Measurements from ENCODE around the gene DNAJA1. TPM values are rescaled to one million over a fixed set of nuclear protein-coding genes. Genes with fewer than 3 reads are reported as not detected.
"Not testable (repeated sequence)": the region's sequence is repeated elsewhere in the genome, so short reads cannot be mapped to it uniquely, and the experiment has no call there.

The DNAJA1 gene
- 10 to 100 TPM; 34.5 to 50.0 (median 44.0) TPM for total RNA-seq

DNA sequence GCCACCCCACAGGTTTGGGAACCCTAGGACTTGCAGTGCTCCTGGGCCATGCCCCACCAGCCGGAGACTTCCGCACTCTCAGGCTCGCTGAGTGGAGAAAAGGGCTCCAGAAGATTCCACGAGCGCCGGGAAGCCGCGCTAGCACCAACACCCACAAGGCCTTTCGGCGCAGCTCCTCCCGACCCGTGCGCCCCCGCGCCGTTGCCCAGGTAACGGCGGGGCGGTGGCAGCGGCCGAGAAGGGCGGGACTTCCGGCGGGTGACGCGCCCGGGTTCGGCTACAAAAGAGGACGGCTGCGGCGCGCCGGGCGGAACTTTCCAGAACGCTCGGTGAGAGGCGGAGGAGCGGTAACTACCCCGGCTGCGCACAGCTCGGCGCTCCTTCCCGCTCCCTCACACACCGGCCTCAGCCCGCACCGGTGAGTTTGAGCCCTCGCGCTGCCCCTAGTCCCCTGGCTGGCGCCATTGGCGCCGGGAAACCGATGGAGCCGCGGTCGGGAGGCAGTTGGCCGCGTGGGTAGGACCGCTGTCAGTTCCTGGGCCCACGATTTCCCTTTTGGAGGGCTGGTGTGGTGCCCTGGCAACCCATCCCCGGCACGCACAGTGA is at the start of gene DNAJA1:
Gene DNAJA1 (plus strand): TSS at position 308 of the 606 bp plus-strand sequence. CDS start 1,212 bp downstream, outside the sequence.
- peak in 1 of 2 donors; percentile 90 for TF ChIP-seq POLR2A (IDR thresholded peaks at IDR 0.05)
- TF ChIP-seq, protein P1, sequence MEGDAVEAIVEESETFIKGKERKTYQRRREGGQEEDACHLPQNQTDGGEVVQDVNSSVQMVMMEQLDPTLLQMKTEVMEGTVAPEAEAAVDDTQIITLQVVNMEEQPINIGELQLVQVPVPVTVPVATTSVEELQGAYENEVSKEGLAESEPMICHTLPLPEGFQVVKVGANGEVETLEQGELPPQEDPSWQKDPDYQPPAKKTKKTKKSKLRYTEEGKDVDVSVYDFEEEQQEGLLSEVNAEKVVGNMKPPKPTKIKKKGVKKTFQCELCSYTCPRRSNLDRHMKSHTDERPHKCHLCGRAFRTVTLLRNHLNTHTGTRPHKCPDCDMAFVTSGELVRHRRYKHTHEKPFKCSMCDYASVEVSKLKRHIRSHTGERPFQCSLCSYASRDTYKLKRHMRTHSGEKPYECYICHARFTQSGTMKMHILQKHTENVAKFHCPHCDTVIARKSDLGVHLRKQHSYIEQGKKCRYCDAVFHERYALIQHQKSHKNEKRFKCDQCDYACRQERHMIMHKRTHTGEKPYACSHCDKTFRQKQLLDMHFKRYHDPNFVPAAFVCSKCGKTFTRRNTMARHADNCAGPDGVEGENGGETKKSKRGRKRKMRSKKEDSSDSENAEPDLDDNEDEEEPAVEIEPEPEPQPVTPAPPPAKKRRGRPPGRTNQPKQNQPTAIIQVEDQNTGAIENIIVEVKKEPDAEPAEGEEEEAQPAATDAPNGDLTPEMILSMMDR (IDR thresholded peaks at IDR 0.05): no peak
- WGBS, 2 donors: 0 to 1% methylated on average over 19 to 33 of the region's 61 CpGs

DNA sequence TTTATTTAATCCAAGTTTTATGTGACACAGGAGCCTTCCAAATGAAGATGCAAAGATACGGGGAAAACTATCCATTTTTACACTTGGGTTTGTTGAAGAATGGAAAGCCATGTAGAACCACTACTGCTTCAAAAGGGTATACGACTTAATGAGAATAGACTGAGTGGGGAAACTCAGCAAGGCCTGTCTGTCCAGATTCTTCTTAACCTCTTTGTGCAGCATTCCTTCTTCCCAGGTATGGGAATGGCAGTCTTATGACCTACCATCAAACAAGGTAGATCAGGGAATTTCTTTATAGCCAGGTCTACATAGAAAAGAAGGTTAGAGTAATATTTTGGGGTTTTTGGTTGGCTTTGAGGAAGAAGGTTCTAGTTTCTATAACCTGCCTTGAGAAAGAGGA is 47.0 kb upstream of the DNAJA1 start:
- no peak for DNase-seq (ENCODE audit: low spot score in 2 of 2)
- no peak for TF ChIP-seq POLR2A (IDR thresholded peaks at IDR 0.05)
- TF ChIP-seq, protein P1 (IDR thresholded peaks at IDR 0.05): no peak
- H3K4me3 ChIP-seq (ENCODE audit: low read depth, poor library complexity, severe bottlenecking): no peak overlapping the region
- WGBS, 2 donors: 88 to 91% methylated on average over 2 of the region's 2 CpGs
- intact Hi-C loops (cut with DNase I; ENCODE audit: low total_unique reads): no loop called here

More for the DNA sequence above, at the start of gene DNAJA1:
- intact Hi-C loops (cut with DNase I; ENCODE audit: low total_unique reads): no loop called here
- peak; percentile 92 to 99 for DNase-seq (ENCODE audit: low spot score in 2 of 2)
- peak within 1 kb of the TSS; percentile 96 for H3K4me3 ChIP-seq (ENCODE audit: low read depth, poor library complexity, severe bottlenecking)

DNA sequence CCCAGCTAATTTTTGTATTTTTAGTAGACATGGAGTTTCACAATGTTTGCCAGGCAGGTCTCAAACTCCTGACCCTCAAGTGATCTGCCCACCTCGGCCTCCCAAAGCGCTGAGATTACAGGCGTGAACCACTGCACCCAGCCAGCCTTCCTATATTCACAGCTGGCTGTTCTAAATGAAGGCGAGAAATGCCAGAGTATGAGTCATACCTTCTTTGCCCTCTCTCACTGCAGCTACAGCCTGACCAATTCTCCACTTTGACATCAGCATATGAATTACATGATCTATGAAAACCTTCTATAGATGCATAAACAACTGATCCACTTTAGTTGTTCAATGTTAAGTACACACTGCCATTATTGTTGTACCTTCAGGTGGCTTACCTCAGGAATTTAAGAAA is 38.1 kb upstream of the DNAJA1 start:
- DNase-seq (ENCODE audit: low spot score in 2 of 2): no peak
- no peak overlapping the region for H3K4me3 ChIP-seq (ENCODE audit: low read depth, poor library complexity, severe bottlenecking)
- intact Hi-C loops (cut with DNase I; ENCODE audit: low total_unique reads): no loop called here
- 86 to 97% methylated on average over 4 of the region's 4 CpGs for WGBS, 2 donors
- TF ChIP-seq, protein P1 (IDR thresholded peaks at IDR 0.05): no peak
- no peak for TF ChIP-seq POLR2A (IDR thresholded peaks at IDR 0.05)

DNA sequence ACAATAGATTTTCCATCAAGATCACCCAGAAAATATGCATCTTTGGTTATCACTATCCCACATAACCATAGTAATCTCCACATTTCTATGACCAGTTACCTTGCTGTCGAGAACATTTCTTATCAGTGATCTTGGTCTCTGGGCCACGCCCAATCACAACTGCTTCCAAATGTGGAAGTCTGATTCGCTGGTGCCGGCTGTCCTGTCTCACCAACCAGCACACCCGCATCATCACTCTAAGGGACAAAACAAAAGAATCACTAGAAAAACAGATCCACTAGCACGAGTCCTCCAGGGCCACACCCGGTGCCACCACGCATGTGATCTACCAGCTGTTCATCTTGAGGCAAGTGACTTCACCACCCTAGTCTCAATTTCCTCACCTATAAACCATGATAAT is 35.4 kb upstream of the DNAJA1 start:
- intact Hi-C loops (cut with DNase I; ENCODE audit: low total_unique reads): no loop called here
- no peak for DNase-seq (ENCODE audit: low spot score in 2 of 2)
- WGBS, 2 donors: 67 to 78% methylated on average over 8 of the region's 8 CpGs
- H3K4me3 ChIP-seq (ENCODE audit: low read depth, poor library complexity, severe bottlenecking): no peak overlapping the region
- no peak for TF ChIP-seq POLR2A (IDR thresholded peaks at IDR 0.05)

DNA sequence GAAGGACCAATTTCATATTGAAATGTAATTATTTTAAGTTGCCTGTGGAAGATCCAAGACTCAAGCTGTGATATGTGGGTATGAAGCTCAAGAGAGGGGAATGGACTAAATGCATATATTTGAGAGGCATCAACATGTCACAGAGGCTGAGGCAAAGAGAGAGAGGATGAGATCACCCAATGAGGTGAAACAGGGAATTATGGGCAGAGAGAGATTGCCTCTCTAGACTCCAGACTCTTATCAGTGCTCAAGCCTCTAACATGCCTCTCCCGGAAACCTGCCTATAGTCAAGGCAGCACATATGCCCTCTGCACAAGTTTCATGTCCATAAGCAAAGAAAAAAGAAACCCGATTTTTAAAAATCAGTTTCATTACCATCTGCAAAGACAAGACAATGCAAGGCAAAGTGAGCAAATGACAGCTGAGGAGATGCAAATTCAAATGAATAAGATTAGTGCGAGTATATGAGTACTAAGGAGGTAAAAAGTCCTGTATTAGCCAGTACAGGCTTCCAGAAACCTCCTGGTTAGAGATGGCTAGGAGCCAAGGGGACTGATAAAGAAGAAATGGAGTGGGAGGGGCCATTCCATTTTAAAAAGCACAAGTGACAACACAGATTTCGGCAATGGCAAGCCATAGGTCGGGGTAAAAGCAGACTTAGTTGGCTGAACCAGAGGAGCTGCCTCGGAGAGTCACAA is 33.0 kb upstream of the DNAJA1 start:
- intact Hi-C loops (cut with DNase I; ENCODE audit: low total_unique reads): no loop called here
- no peak overlapping the region for H3K4me3 ChIP-seq (ENCODE audit: low read depth, poor library complexity, severe bottlenecking)
- no peak for TF ChIP-seq POLR2A (IDR thresholded peaks at IDR 0.05)
- TF ChIP-seq, protein P1 (IDR thresholded peaks at IDR 0.05): no peak
- WGBS, 2 donors: 72 to 83% methylated on average over 6 of the region's 6 CpGs
- DNase-seq (ENCODE audit: low spot score in 2 of 2): no peak

DNA sequence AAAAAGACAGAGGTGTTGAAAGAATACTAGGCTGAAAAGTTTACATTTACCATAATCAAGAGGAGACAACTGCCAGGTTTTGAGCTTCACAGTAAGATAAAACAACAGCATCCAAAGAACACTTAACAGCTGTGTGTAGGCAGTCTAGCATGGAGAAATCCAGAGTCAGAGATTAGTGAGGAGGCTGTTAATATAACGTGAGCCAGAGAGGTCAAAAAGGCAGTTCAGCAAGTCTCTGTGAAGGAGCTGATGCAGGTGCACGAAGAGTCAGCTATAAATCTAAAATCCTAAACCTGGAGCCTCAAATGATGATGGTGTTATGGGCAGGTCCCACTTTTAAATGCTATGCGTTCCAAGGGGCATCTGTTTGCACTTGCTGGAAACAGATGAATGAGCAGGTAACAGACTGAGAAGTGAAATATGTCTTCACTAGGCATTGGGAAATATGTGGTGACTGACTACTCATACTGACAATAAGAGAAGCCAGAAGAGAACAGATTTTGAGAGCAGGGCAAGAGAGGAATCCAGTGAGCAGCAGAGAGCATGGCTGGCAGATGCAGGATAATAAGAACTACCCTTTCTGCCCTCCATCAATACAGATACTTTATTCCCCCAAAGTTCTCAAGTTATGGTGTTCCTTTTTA is 32.4 kb upstream of the DNAJA1 start:
- no peak for TF ChIP-seq POLR2A (IDR thresholded peaks at IDR 0.05)
- TF ChIP-seq, protein P1 (IDR thresholded peaks at IDR 0.05): no peak
- 42 to 50% methylated on average over 3 of the region's 3 CpGs for WGBS, 2 donors
- no peak overlapping the region for H3K4me3 ChIP-seq (ENCODE audit: low read depth, poor library complexity, severe bottlenecking)
- intact Hi-C loops (cut with DNase I; ENCODE audit: low total_unique reads): no loop called here
- no peak for DNase-seq (ENCODE audit: low spot score in 2 of 2)

DNA sequence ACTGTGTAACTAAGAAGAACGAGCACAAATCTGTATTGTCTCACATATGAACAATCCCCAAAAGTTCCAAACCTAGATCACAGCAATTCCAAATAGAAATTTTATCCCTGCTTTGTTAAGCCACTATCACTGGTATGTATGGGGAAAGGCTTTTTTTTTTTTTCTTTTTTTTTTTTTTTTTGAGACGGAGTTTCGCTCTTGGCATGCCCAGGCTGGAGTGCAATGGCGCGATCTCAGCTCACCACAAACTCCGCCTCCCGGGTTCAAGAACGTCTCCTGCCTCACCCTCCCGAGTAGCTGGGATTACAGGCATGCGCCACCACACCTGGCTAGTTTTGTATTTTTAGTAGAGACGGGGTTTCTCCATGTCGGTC is 24.4 kb upstream of the DNAJA1 start:
- intact Hi-C loops (cut with DNase I; ENCODE audit: low total_unique reads); DNase-seq (ENCODE audit: low spot score in 2 of 2): not testable (repeated sequence)
- peak overlapping the region; percentile 79 for H3K4me3 ChIP-seq (ENCODE audit: low read depth, poor library complexity, severe bottlenecking)
- WGBS, 2 donors: 4% methylated on average over 12 of the region's 12 CpGs

DNA sequence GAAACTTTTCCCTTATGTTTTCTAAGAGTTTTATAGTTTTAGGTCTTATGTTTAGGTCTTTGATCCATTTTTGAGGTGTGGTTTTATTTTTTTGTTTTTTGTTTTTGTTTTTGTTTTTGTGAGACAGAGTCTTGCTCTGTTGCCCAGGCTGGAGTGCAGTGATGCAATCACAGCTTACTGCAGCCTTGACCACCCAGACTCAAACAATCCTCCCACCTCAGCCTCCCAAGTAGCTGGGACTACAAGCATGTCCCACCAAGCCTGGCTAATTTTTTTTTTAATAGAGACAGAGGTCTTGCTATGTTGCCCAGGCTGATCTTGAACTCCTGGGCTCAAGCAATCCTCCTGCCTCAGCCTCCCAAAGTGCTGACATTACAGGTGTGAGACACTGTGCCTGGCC is 19.7 kb upstream of the DNAJA1 start:
- H3K4me3 ChIP-seq (ENCODE audit: low read depth, poor library complexity, severe bottlenecking); intact Hi-C loops (cut with DNase I; ENCODE audit: low total_unique reads); DNase-seq (ENCODE audit: low spot score in 2 of 2): not testable (repeated sequence)

Measured in lower leg skin (tissue), 4 donors.